Stimulated activated naive CD8-positive, alpha-beta T cell treated with anti-CD3 and anti-CD28 coated beads, Interleukin-15, amount 100 ng/mL, for 72 hours (primary cell): ENCODE measurements around the gene SMAGP.

ENCODE experiments used
- ATAC-seq: fragments of 150-1000 bp; cut with Tn5 transposase; 2 replicates; pipeline ENCODE4 v1.10.0; 2021; ENCODE audit warnings: mild to moderate bottlenecking, moderate library complexity
- DNase-seq, 2 donors: peaks; one replicate each; pipeline ENCODE4 v3.0.0; 2021 to 2022
- H3K27ac Mint-ChIP-seq, 2 donors: one replicate each; pipeline ENCODE4 v1.8.0; 2022; ENCODE audit warnings: mild to moderate bottlenecking in 2 of 2, mixed read lengths in 2 of 2, moderate library complexity in 2 of 2
- H3K27me3 Mint-ChIP-seq: one replicate; pipeline ENCODE4 v1.8.0; 2022; ENCODE audit warnings: mixed read lengths
- H3K4me1 Mint-ChIP-seq: one replicate; pipeline ENCODE4 v1.8.0; 2022; ENCODE audit warnings: mild to moderate bottlenecking, mixed read lengths
- H3K4me3 Mint-ChIP-seq, 2 donors: one replicate each; pipeline ENCODE4 v1.8.0; 2022; ENCODE audit warnings: mild to moderate bottlenecking in 2 of 2, mixed read lengths in 2 of 2, moderate library complexity in 1 of 2
- H3K9me3 Mint-ChIP-seq, 2 donors: one replicate each; pipeline ENCODE4 v1.8.0; 2022; ENCODE audit warnings: mixed read lengths in 2 of 2

The SMAGP gene

GRCh38 chr12:51218607-51219161, 51.5 kb downstream of the SMAGP start:
- no peaks in the 10 kb centered on the region for H3K9me3 Mint-ChIP-seq
- ATAC-seq (no peak), DNase-seq (peak in 1 of 2 donors; percentile 17)
- H3K27ac Mint-ChIP-seq: peak overlapping the region; percentile 95 to 99
- H3K4me3 Mint-ChIP-seq: peak overlapping the region; percentile 79 to 89
- peaks cover 20% of the 10 kb centered on the region for H3K4me1 Mint-ChIP-seq
- no peaks in the 10 kb centered on the region for H3K27me3 Mint-ChIP-seq

- Mint-ChIP-seq H3K27me3 (no peaks in the 10 kb centered on the region), H3K27ac (peak within 1 kb of the TSS; percentile 95 to 99), H3K9me3 (no peaks in the 10 kb centered on the region), H3K4me1 (peaks cover 20% of the 10 kb centered on the region), H3K4me3 (peak within 1 kb of the TSS; percentile 79 to 89)
- DNase-seq: peak; percentile 62 to 72
- peak; percentile 89 for ATAC-seq
Measured at GRCh38 chr12:51217968-51218606, 52.1 kb downstream of the SMAGP start, which contains the start of gene POU6F1. Gene POU6F1 (minus strand): TSS chr12:51218062. CDS start chr12:51206836, 11,226 bp downstream.

- ATAC-seq (peak; percentile 62), DNase-seq (peak; percentile 37 to 53)
- Mint-ChIP-seq H3K27ac (peak overlapping the region in 1 of 2 donors; percentile 99), H3K27me3 (no peaks in the 10 kb centered on the region), H3K4me1 (peaks cover 20% of the 10 kb centered on the region), H3K9me3 (no peaks in the 10 kb centered on the region), H3K4me3 (peak overlapping the region; percentile 79 to 89)
Measured at GRCh38 chr12:51217133-51217967, 52.9 kb downstream of the SMAGP start.

- no peak overlapping the region for H3K27ac Mint-ChIP-seq
- H3K9me3 Mint-ChIP-seq: no peaks in the 10 kb centered on the region
- H3K4me1 Mint-ChIP-seq: peaks cover 20% of the 10 kb centered on the region
Measured at GRCh38 chr12:51216642-51217041, 53.6 kb downstream of the SMAGP start.

GRCh38 chr12:51214895-51215294, 55.3 kb downstream of the SMAGP start:
- Mint-ChIP-seq H3K27me3 (no peaks in the 10 kb centered on the region), H3K4me3 (no peak overlapping the region), H3K27ac (no peak overlapping the region), H3K9me3 (no peaks in the 10 kb centered on the region), H3K4me1 (peaks cover 20% of the 10 kb centered on the region)
- ATAC-seq (no peak), DNase-seq (no peak)

More at GRCh38 chr12:51216642-51217041, 53.6 kb downstream of the SMAGP start:
- no peak for ATAC-seq
- Mint-ChIP-seq H3K4me3 (peak overlapping the region; percentile 41 to 67), H3K27me3 (no peaks in the 10 kb centered on the region)
- DNase-seq: no peak

- ATAC-seq: no peak
- no peak for DNase-seq
- no peaks in the 10 kb centered on the region for H3K9me3 Mint-ChIP-seq
- no peaks in the 10 kb centered on the region for H3K27me3 Mint-ChIP-seq
- no peaks in the 10 kb centered on the region for H3K4me1 Mint-ChIP-seq
- no peak overlapping the region for H3K4me3 Mint-ChIP-seq
- no peak overlapping the region for H3K27ac Mint-ChIP-seq
Measured at GRCh38 chr12:51210690-51211395, 59.4 kb downstream of the SMAGP start.

- Mint-ChIP-seq H3K27me3 (no peaks in the 10 kb centered on the region), H3K4me3 (no peak overlapping the region), H3K9me3 (no peaks in the 10 kb centered on the region), H3K4me1 (no peaks in the 10 kb centered on the region), H3K27ac (no peak overlapping the region)
- no peak for DNase-seq
- ATAC-seq: no peak
Measured at GRCh38 chr12:51209259-51209658, 61.0 kb downstream of the SMAGP start.

- H3K9me3 Mint-ChIP-seq: no peaks in the 10 kb centered on the region
- no peak for DNase-seq
- H3K4me1 Mint-ChIP-seq: peaks cover 8% of the 10 kb centered on the region
- ATAC-seq: no peak
- H3K27me3 Mint-ChIP-seq: no peaks in the 10 kb centered on the region
- no peak overlapping the region for H3K4me3 Mint-ChIP-seq
- H3K27ac Mint-ChIP-seq: no peak overlapping the region
Measured at GRCh38 chr12:51208016-51208660, 62.1 kb downstream of the SMAGP start.

GRCh38 chr12:51205350-51205749, 64.9 kb downstream of the SMAGP start:
- H3K27me3 Mint-ChIP-seq: no peaks in the 10 kb centered on the region
- DNase-seq (no peak), ATAC-seq (no peak)
- H3K27ac Mint-ChIP-seq: peak overlapping the region in 1 of 2 donors; percentile 50
- H3K4me3 Mint-ChIP-seq: no peak overlapping the region
- H3K9me3 Mint-ChIP-seq: no peaks in the 10 kb centered on the region
- H3K4me1 Mint-ChIP-seq: peaks cover 13% of the 10 kb centered on the region

- no peak overlapping the region for H3K4me3 Mint-ChIP-seq
- no peak overlapping the region for H3K27ac Mint-ChIP-seq
- no peaks in the 10 kb centered on the region for H3K9me3 Mint-ChIP-seq
- H3K27me3 Mint-ChIP-seq: no peaks in the 10 kb centered on the region
- H3K4me1 Mint-ChIP-seq: peaks cover 13% of the 10 kb centered on the region
- DNase-seq: no peak
- ATAC-seq: no peak
Measured at GRCh38 chr12:51202718-51203117, 67.5 kb downstream of the SMAGP start.

GRCh38 chr12:51200806-51201205, 69.4 kb downstream of the SMAGP start:
- Mint-ChIP-seq H3K27ac (no peak overlapping the region), H3K27me3 (no peaks in the 10 kb centered on the region), H3K4me1 (peaks cover 13% of the 10 kb centered on the region), H3K4me3 (no peak overlapping the region), H3K9me3 (no peaks in the 10 kb centered on the region)
- DNase-seq: no peak
- ATAC-seq: no peak

GRCh38 chr12:51200156-51200555, 70.1 kb downstream of the SMAGP start:
- H3K4me1 Mint-ChIP-seq: peaks cover 13% of the 10 kb centered on the region
- DNase-seq (no peak), ATAC-seq (no peak)
- no peaks in the 10 kb centered on the region for H3K9me3 Mint-ChIP-seq
- H3K4me3 Mint-ChIP-seq: no peak overlapping the region
- no peaks in the 10 kb centered on the region for H3K27me3 Mint-ChIP-seq
- peak overlapping the region in 1 of 2 donors; percentile 86 for H3K27ac Mint-ChIP-seq

- Mint-ChIP-seq H3K27me3 (no peaks in the 10 kb centered on the region), H3K4me3 (no peak overlapping the region), H3K27ac (peak overlapping the region in 1 of 2 donors; percentile 86), H3K4me1 (peaks cover 13% of the 10 kb centered on the region), H3K9me3 (no peaks in the 10 kb centered on the region)
- DNase-seq (no peak), ATAC-seq (no peak)
Measured at GRCh38 chr12:51199366-51199945, 70.8 kb downstream of the SMAGP start.

- DNase-seq (no peak), ATAC-seq (no peak)
- Mint-ChIP-seq H3K4me1 (peaks cover 11% of the 10 kb centered on the region), H3K9me3 (no peaks in the 10 kb centered on the region), H3K27ac (no peak overlapping the region), H3K4me3 (no peak overlapping the region), H3K27me3 (no peaks in the 10 kb centered on the region)
Measured at GRCh38 chr12:51198568-51199365, 71.4 kb downstream of the SMAGP start.
